Fibroblast of upper back skin (primary cell): Measurements from ENCODE around the gene KCNIP1.

Experiments used
- DNase-seq: peaks from one replicate; pipeline ENCODE4 v3.0.0-alpha.2; 2013

Gene KCNIP1

DNA sequence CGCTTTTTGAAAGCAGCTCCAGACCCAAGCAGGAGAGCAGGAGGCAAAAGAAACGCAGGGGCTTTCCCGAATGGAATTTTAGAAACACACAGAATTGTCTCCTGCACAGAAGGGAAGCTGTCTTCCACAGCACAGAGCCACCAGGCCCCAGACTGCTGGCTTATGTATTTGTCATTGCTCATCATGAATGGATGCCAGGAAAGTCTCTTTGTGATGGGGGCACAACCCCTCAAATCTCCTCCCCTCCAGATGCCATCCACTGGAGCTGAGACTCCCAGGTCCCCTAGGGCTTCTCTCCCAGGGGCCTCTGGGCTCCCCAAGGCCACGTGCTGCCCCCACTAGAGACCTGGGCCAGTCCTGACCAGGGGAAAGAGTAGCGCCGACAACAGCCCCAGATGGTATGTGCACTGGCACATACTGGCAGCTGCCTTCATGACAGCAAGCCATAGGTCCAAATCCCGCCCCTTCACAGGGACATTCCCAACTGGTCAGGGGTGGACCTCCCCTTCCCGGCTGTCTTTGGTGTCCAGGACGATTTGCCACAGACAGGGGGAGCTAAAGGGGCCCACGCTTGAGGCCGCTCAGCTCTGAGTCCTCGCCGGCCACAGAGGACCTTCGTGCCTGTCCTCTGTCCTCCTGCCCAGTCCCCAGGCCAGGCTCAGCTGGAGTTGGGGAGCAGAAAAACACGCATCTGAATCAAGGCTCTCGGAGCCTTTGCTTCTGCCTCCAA is 127.8 kb downstream of the KCNIP1 start:
- DNase-seq, result peak; percentile 10

DNA sequence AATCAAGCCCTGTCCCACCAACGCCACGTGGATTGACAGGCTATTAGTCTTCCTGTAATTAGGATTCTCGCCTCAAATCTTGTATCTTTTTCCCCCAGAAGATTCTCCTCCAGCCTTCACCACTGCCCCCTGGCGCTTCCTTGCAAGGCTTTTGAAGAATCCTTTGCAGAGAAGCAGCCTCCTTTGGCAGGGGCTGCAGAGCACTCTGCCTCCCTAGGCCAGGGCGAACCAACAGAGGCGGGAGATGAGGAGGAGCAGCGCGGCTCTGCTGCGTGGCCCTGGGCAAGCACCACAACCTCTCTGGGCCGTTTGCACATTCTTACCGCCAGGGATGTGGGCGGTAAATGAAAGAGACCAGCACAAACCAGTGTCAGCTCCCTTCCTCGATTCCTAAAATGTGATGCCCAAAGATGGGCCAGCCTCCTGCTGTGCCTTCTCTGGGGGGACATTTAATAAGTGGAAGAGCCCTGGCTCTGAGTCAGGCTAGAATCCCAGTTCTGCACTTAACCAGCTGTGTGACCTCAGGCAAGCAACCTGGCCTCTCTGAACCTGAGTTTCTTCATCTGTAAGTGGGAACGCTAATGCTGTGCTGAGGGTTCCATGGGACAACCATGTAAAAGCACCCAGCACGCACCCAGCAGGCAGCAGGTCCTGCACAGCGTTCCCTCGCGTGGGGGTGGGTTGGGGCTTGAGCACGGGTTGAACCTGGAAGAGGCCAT is 128.6 kb downstream of the KCNIP1 start:
- DNase-seq, result no peak

DNA sequence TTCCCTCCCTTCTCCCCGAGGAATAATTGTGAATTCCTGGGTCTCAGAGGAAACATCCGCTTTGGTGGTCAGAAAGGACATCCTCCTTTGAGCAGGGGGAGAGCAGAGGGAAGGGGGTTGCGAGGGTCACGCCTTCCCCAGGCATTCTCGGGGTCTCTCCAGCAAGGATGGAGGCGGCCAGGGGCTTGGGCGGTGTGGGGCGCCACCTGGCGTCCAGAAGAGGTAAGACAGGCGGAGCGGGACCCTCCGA is 129.1 kb downstream of the KCNIP1 start:
- peak; percentile 56 for DNase-seq

DNA sequence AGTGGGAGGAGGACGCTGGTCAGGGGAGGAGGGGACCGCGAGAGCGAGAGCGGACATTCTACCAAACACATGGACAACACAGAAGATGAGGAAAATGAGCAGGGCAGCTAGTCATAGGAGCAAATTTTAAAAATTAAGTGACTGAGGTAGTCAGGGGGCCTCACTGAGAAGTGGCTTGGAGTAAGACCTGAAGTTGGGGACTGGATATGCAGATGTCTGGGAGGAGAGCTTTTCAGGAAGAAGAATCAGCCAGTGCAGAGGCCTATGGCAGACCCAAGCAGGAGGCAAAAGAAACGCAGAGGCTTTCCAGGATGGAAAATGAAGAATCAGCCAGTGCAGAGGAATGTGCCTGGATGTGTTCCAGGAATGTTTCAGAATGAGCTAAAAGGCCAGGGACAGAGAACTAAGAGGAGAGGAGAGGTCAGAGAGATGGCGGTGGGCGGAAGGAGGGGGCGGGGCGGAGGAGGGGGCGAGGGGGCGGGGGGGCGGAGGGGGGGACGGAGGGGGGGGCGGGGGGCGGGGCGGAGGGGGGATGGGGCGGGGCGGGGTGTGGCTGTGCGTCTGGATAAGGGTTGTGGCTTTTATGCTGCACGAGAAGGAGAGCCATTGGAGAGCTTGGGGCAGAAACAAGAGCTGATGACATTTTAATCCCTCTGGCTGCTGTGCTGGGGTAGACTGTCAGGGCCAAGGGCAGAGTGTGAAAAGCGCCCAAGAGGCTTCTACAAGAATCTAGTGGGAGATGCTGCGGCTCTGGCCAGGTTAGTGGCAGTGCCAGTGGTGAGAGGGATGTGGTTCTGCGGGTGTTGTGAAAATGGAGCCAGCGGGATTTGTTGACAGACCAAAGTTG is 129.6 kb downstream of the KCNIP1 start:
- DNase-seq, result peak; percentile 93

DNA sequence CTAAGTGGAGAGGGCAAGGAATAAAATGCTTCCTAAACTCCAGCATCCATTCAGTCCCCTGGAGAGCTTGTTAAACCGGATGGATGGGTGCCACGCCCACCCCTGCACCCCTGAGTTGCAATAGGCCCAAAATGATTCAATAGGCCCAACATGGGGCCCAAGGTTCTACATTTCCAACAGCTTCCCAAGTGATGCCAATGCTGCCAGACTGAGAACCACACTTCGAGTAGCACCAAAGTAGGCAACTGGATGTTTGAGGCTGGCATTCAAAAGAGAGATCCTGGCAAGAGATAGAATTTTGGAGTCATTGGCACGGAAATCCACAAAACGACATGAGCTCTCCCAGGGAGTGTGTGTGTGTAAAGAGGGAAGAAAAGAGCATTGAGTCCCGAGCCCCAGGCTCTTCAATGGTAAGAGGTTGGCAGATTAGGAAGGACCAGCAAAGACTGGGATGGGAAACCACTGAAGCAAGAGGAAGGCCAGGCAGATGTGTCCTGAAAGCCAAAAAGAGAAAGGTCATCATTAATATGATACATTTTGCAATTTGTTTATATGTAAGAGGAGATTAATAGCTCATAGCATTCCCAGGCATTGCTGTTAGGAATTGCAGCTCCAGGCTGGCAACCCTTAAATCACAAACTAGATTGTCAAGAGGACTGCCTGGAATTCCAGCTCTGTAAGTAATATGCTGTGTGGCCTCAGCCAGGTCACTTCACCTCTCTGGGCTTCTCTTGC is 130.6 kb downstream of the KCNIP1 start:
- DNase-seq, result no peak

DNA sequence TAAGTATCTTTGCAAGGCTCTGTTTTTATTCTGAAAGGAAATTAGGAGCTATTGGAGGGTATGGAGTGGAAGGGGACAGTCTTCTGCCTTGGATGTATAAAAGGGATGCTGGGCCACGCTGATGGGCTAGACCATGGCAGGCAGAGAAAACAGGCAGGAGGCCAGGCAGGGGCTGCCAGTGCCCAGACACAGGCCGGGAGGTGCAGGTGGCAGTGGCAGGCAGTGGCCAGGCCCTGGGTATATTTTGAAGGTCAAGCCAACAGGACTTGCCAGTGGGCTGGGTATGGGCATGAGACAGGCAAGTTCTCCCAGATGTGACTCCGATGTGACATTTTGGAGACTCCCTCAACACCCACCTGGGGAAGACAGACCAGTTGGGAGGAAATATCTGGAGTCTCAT is 131.9 kb downstream of the KCNIP1 start:
- no peak for DNase-seq

DNA sequence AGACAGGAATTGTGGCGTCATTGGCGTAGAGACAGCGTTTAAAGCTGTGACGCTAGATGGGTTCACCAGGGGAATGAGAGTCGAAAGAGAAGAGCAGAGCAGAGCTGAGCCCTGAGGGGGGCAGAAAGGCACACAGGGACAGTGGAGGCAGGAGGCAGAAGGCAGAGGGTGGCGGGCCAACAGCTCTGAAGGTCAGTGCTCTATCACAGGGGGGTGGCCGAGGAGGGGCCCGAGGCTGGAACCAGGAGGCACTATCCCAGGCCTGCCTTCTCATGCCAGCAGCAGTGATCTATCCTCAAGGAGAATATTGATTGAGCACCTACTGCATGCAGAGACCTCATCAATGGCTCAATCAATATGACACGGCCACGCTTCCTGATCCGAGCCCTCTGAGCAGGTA is 132.4 kb downstream of the KCNIP1 start:
- DNase-seq, result no peak

DNA sequence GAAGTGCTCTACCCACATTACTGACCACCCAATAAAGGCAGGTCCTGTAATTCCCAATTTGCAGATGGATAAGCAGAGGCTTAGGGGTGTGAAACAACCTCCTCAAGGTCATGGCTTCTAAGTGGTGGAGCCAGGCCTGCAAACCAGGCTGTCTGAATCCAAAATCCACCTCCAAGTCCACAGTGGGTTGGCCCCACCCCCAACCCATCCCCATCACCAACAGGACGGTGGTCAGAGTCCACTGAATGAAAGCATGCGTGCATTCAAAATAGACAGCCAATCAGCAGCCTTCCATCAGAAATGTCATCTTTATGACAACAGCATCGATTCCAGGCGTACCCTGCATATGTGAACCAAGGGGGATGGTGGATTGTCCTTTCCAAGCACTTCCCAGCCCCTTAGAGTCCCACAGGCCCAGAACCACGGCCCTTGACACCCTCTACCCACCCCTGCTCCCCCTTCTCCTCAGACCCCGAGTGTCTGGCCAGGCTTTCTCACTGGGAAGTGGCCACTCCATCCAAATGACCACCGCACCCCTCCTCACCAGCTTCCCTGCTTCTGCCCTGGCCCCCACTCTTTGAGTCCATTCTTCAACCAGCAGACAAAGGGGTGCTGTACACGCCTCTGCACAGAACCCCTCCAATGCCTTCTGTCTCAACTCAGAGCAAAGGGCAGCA is 133.1 kb downstream of the KCNIP1 start:
- DNase-seq, result no peak

DNA sequence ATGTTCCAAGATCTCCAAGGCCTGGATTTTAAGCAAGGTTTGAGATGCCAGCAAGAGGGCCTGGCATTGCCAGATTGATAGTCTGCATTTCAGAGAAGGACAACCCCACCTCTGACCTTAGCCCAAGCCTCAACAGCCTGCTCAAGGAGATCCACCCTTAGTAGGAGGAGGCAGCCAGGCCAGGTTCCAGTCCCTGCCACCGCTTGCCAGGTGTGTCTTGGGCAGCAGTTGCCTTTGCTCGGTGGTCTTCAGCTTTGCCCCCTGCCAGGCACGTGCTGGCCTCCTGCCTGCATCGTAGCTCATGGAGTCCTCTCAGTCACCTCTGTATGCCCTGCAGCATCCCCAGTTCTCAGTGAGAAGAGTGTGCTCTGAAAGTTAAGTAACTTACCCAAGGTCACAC is 134.2 kb downstream of the KCNIP1 start:
- no peak for DNase-seq

DNA sequence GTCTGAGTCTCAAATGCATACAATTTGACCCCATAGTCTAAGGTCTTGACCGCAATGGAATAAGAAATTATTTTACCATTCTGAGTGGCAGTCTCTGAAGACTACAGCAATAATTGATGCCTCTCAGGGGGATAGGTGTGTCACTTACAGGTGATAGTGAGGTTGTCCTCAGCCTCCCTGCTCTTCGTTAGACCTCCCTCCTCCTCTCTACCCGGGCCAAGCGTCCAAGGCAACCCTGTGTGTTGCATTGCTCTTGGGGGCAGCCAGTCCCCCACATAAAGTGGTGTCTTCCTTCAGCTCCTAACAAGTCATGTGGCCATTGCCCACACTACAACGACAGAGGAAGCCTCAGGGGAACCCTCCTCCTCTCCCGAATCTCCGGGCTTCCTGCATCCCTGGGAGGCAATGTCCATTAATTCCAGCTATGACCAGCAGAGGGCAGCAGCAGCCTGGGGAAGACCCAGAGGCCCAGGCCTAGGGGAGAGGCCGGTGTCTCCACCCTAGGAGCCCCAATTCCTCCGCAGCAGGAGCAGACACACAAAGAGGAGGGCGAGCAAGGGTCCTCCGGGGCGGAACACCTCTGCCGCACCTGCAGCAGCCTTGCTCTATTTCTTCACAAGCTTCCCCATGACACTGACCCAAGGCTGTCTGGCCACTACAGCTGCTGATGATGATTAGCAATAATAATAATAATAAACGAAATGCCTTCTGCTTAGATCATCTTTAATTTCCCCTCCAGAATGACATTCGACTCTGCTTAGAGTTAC is 134.8 kb downstream of the KCNIP1 start:
- peak; percentile 39 for DNase-seq

DNA sequence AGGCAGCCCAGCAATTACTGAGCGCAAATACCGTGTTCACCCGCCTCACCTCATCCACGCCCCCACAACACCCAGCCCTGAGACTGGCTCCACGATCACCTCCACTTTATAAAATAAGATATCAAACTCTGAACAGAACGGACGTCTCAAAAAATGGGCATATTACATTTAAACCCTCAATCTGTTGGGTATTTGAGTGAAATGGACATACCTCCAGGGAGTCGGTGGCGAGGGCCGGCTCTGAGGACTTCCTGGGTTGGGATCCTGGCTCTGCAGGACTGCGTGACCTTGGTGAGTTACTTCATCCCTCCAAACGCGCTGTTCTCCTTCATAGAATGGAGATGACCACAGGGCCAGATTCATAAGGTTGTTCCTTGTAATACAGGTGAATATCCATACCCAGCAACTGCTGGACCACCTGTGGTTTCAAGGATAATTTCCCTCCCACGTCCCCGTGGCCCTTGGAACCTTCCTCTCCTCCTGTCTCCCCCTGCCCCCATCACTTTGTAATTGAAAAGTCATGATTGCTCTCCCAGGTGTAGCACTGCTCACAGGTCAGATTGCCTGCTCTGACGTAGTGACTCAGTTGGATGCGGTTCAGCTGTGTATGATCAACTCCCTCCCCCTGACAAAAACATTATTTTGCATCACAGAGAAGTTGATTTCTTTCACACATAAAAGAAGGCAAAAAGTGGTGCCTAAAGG is 135.6 kb downstream of the KCNIP1 start:
- DNase-seq, result no peak

DNA sequence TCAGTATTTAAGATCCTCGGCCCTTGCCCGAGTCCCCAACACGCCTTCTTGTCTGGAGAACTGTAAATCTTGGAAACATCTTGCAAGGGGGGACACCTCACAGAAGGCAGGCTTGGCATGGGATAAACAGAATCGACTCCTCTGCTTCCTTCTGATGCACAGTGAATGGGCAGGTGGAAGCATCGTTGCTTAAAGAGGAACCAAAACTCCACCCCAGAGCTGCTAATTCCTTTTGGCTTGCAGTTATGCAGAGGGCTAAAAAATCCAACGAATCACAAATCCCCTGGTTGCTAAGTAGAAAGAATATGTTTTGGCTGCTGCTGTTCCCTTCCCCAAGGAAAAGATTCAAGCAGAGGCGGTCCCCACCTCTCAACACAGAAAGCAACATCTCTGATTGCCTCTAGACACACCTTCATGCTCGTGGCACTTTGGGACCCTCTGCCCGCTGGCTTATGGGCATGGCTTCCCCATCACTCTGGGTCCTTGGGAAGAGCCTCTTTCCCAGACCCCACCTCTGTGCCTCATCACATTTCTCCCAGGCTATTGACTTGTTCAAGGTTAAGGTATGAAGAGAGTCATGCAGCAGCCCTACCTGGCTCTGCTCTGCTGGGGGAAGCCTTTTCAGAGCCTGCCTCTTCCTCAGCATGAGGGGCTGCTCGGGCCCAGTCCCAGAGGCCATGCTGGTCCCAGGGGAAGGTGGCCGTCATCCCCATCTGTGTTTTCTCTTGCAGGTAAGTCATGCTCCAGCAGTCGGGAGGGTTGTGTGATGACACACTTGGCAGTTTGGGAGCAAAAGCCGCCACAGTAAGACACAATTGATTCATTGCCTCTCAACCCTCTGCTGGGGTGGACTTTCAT is 137.1 kb downstream of the KCNIP1 start:
- DNase-seq, result no peak

DNA sequence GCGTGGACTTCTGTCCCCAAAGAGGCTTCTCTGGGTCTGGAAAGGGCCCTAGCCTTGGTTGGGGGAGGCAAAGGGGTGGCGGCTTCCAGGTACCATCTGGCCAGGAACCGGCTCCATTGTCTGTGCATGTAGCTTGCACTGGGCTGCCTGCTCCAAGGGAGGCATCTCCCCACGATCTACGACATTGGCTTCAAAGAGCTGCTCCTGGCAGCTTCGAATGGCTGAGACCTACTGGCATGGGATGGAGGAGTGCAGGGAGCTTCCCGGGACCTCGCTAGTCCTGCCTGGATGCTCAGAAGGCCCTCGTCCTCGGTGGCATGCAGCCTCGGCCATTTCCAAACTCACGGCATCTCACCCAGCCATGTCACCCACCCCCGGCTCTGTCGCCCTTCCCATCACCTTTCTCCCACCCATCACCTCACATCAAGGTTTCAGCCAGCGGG is 137.8 kb downstream of the KCNIP1 start:
- no peak for DNase-seq

DNA sequence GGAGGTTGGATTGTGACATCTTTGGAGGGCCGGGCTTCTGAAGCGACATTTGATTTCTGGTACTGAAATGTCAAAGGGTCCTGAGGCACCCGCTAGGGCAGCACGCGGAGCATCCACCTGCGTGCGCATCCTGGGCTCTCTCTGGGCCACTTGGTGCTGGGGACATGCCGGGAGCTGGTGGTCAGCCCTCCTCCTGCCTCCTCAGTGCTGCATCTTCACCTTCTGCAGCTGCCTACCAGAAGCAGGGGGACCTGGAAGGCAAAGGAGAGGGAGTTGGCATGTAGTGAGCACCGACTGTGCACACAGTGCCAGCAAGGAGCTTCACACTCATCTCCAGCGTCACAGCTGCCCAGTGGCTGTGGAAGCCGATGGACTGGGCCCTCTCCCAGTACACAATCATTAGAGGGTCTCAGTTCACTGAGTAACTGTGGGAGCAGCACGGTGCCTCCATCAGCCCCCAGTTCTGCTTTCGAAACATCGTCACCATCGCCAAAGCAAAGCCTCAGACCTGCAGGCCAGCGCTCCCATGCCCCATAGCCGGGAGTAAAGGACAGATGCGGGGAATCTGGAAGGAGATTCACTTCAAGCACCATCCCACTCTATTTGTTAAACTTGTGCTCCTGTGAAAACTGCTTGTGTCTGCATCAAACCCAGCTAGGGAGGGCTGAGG is 138.4 kb downstream of the KCNIP1 start:
- DNase-seq, result no peak

DNA sequence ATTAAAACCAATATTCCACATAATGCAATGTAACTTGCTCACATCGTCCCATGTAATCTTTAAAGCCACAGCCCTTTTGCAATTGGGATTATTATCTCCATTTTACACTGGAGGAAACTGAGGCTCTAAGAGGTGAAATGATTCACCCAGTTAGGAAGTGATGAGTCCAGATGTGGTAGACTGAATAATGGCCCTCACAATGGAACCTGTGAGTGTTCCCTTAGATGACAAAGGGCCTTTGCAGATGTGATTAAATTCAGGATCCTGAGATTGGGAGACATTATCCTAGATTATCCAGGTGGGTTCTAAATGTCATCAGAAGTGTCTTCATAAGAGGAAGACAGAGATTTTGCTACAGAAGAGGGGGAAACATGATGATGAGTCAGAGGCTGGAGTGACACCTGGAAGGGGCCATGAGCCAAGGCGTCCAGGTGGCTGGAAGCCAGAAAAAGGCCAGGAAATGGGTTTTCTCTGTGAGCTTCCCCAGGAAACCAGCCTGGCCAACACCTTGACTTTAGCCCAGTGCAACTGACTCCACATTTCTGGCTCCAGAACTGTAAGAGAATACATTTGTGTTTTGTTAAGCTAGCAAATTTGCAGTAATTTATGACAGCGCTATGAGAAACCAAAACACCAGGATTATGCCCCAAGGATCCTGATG is 139.1 kb downstream of the KCNIP1 start:
- no peak for DNase-seq

DNA sequence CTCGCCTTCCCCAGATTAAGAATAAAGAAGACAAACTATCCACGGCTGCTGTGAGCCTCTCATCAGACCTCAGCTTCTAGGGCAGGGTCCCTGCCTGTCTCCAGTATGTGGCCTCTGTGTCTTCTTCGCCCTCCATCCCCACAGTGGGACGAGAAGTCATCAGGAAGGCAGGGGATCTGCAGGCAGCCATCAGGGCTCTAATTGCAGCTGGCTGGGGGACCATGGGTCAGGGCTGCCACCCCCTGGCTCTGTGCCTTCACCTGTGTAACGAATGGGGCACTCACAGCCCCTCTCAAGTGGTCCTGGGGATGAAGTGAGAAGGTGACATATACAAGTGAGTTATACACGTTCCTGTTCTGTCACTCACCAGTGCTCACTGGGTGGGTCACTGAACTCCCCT is 139.8 kb downstream of the KCNIP1 start:
- DNase-seq, result no peak

DNA sequence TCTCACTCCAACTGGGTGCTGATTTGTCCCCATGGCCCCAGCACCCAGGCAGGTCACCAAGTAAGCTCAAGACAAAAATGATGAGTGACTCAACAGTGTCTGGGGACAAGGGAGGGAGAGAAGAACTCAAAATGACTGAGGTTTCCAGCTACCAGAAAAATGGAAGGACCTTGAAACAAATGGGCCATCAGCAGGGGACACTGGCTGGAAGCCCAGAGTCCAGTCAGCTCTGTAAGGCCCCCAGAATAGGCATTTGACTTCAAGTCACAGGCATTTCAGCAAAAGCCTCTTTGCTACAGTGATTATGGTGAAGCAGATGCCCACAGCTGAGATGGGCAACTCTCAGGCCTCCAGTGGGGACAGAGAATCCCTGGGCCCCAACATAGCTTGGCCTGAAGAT is 140.7 kb downstream of the KCNIP1 start:
- DNase-seq, result no peak

DNA sequence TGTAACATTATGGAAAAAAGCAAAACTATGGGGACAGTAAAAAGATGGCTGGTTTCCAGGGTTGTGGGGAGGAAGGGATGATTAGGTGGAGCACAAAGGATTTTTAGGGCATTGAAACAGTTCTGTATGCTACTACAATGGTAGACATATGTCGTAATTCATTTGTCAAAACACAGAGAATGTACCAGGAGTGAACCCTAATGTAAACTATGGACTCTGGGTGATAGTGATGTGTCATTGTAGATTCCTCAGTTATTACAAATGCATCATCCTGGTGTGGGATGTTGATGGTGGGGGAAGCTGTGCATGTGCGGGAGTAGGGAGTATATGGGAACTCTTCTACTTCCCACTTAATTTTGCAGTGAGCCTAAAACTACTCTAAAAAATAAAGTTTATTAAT is 144.7 kb downstream of the KCNIP1 start:
- DNase-seq, result peak; percentile 33

DNA sequence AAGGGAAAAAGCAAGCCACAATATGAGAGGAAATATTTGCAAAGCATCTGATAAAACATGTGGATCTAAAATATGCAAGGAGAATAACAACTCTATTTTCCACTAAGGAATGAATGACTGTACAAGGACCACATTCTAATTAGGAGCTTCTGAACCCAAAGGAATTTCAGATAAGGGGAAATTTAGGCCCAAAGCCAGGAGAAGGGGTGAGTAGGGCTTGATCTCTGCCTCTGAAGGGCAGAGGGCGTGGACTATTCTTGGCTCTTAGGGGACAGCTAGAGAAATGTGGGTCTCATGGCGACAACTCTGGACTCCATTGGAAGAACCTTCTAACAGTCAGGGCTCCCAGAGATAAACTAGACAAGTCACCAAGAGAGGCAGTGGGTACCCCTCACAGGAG is 147.0 kb downstream of the KCNIP1 start:
- no peak for DNase-seq
